Pons (tissue), 1 donor: ENCODE results near the gene LMCD1.
A peak's percentile ranks its signal among the peaks of the same experiment; 100 is the strongest.

Experiments used
- DNase-seq: peaks from one replicate; pipeline ENCODE4 v3.0.0-alpha.2; 2016; ENCODE audit warnings: low spot score

LMCD1 gene, protein sequence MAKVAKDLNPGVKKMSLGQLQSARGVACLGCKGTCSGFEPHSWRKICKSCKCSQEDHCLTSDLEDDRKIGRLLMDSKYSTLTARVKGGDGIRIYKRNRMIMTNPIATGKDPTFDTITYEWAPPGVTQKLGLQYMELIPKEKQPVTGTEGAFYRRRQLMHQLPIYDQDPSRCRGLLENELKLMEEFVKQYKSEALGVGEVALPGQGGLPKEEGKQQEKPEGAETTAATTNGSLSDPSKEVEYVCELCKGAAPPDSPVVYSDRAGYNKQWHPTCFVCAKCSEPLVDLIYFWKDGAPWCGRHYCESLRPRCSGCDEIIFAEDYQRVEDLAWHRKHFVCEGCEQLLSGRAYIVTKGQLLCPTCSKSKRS

DNA sequence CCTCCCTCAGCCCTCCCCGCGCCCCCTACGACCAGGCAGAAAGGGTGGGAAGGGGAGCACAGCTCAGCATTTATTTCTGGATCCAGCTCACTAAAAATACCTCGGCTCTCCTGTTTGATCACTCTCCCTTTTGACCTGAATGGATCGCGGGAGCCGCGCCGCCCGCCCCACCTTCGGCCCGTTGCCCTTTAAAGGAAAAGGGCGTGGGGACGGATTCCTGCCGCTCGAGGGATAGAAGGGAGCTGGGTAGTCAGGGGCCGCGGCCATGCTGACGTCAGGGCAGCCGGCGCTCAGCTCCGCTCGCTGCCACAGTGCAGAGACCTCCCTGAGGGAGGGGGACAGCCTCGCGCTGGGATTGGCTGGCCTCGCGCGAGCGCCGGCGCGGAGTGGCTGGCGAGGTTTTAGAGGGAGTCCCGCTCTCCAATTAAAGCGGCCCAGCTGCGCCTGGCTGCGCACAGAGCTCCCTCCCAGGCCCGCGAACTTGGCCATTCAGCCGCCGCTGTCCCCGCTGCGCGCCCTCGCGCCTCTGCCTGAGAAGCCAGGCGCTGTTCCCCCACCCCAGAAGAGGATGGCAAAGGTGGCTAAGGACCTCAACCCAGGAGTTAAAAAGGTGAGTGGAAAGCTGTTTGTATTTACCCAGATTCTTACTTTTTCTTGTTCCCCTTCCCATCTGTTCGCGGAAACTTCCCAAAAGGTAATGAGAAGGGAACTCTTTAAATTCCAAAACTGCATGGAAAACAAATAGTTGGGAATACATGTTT is at the start of gene LMCD1:
LMCD1 (plus strand) TSS at position 453 of the 761 bp plus-strand sequence; CDS start at position 569, 116 bp downstream.
- DNase-seq = peak; percentile 97

- DNase-seq = no peak
Measured at GRCh38 chr3:8452112-8452511, 49.5 kb upstream of the LMCD1 start.

GRCh38 chr3:8453153-8453552 is 48.5 kb upstream of the LMCD1 start:
- no peak for DNase-seq

- DNase-seq = no peak
Measured at GRCh38 chr3:8455526-8456411, 45.9 kb upstream of the LMCD1 start.

DNA sequence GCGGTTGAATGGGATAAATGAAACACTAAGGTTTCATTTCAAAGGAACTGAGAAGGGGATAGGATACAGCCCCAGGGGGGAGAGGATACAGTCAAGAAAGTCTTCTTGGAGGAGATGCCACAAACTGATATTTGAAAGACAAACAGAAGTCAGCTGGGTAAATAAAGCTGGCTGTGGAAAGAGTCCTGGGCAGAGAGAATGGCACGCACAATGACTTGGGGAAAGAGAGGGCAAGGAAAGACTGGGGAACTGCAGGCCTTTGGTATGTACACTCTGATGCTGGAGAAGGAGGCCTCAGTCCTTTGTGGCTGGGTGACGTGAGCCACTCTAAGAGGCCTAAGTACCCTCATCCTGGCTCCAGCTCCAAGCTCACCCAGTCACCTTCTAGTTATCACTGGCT is 45.2 kb upstream of the LMCD1 start:
- DNase-seq = no peak

DNA sequence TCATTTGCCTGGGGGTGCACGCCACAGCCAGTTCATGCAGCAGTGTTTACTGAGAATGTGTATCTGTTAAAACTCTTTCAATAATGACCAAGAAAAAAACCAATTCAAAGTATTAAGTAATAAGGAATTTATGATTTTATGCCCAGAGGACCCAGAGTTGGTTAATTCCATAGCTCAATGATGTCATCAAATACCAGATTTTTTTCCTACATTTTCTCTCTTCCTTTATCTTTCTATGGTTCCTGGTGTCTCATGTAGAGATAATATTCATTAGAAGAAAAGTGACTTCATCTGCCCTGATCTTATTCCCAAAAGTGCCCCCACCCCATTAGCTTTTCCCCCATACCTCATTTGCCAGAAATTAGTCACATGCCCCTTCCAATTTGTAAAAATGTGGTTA is 44.6 kb upstream of the LMCD1 start:
- DNase-seq = no peak

DNA sequence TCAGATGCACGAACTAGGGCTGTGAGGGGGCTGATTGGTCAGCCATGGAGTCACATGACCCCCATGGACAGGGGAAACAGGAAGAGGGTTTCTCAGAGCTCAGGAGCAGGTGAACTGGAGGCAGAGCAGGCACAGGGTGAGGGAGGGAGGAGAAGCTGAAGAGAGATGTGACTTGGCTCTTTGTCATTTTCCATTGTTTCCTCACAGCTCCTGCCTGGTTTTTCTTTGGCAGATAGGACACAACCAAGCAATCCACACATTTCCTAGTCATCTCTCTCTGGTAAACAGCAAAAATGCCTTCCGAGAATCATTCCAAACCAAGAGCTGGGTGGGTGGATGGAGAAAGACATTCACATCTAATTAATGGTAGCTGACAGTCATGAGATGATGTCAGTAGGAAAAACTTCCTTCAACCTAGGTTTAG is 43.4 kb upstream of the LMCD1 start:
- DNase-seq = no peak

GRCh38 chr3:8458711-8459110 is 42.9 kb upstream of the LMCD1 start:
- no peak for DNase-seq

DNA sequence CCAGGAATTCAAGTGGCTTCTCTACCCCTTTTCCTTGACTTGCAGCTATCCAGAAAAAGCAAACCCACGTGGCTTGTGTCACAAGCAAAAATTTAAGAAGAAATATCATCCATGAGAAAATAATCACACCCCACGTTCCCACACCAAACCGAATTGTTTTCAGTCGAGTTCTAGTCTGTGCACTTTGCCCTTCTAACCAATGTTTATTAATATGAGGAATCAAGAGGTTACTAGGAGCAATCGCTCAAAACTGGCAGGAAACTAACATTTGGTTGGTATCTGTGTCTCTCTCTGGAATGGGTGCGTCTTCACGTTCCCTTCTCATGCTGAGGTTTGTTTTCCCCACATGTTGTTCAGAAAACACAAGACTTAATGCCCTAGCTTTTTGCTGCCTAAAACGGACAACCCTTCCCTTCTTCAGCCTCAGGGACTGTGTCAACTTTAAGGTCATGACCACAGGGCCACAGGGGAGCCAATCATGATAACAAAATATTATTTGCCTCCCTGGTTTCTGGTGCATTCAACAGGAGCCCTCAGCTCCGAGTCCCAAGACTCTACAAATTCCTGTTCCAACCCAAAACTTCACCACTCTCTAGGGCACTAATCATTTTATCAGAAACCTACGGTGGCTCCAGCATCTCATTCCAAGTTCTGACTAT is 41.4 kb upstream of the LMCD1 start:
- DNase-seq = no peak

GRCh38 chr3:8460815-8461456 is 40.7 kb upstream of the LMCD1 start:
- no peak for DNase-seq

DNA sequence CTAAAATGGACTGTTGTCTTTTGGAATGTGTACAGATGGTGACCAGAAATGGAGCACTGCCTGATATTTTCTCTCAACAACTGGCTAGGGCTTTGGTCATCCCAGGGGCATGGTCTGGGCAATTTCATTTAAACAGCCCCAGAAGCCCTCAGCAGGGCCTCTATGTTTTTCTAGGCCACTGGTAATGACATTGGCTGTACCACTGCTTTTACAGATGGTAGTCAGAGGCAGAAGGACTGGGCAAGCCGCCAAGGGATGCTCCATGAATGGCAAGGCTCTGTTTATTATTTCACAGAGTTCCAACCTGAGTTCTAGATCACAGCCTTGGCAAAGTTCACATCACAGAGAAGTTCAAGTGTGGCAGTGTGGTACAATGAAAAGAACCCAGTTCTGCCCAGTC is 37.0 kb upstream of the LMCD1 start:
- peak; percentile 83 for DNase-seq

- DNase-seq = no peak
Measured at GRCh38 chr3:8466526-8466925, 35.1 kb upstream of the LMCD1 start.

DNA sequence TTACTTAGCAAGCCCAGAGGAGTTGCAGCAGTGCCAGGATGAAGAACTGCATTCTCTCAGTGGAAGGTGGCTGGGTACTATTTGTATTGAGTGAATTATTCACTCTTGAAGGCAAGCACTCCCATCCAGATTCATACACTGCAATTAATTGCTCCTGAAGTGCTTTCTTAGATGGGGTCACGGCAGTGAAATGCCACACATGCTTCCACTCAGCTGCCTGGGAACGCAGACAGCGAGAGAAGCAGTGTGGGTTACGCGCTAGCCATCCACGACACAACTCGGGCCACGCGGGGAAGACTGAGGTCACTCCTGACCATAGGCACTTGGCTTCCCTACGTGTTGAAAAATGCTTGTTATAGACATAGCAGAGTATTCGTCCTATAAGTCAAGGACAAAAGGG is 30.8 kb upstream of the LMCD1 start:
- no peak for DNase-seq

DNA sequence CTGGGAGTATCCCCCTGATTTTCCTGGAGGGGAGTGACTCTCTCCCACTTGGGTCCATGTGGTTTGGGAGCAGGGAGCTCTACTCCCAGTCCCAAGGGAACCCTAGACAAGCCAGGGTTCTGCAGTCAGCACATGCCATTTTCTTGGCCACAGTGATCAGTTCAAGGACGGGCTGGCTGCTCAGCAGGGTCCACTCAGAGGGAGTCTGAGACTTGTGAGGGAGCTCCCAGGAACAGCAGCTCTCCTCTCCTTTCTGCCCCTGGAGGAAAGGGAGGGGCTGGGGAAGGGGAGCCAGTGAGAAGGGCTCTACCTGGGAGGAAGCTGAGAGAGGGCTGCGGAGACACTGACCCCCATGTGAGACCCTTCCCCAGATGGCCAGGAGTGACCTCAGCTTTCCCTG is 29.1 kb upstream of the LMCD1 start:
- no peak for DNase-seq

DNA sequence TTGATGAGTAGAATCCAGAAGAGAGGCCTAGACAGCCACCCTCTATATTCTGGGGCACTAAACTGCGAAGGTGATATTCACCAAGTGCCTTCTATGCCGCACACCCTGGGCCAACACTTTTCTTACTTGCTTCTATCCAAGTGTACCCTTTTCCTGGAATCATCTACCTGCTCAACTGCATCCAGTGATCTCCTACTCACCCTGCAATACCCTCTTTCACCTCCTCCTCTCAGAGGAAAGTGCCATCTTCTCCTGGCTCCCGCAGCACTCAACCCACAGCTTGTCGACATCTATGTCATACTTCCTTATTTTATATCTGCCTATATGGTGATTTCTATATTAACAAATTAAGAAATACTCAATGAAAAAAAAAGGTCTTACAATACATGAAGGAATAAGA is 28.6 kb upstream of the LMCD1 start:
- no peak for DNase-seq

DNA sequence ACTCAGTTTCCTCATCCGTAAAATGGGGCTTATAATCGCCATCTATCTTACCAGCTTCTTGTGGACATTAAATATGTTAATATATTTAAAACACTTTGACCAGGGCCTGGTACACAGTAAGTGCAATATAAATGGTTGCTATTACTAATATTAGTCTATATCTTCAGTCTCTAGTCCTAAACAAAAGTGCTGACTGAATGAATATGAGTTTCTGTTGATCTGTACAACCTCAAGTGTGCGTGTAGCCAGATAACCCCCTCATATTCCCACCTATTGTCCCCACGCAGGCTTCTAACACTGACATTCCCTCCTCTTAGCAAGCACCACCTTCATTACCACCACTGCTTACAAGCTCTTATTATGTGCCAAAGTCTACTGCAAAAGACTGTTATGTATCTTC is 27.6 kb upstream of the LMCD1 start:
- no peak for DNase-seq

GRCh38 chr3:8474991-8475390 is 26.6 kb upstream of the LMCD1 start:
- DNase-seq = no peak

- no peak for DNase-seq
Measured at GRCh38 chr3:8480699-8481098, 20.9 kb upstream of the LMCD1 start.

GRCh38 chr3:8481380-8481779 is 20.2 kb upstream of the LMCD1 start:
- no peak for DNase-seq

- no peak for DNase-seq
Measured at GRCh38 chr3:8482263-8482662, 19.4 kb upstream of the LMCD1 start.

DNA sequence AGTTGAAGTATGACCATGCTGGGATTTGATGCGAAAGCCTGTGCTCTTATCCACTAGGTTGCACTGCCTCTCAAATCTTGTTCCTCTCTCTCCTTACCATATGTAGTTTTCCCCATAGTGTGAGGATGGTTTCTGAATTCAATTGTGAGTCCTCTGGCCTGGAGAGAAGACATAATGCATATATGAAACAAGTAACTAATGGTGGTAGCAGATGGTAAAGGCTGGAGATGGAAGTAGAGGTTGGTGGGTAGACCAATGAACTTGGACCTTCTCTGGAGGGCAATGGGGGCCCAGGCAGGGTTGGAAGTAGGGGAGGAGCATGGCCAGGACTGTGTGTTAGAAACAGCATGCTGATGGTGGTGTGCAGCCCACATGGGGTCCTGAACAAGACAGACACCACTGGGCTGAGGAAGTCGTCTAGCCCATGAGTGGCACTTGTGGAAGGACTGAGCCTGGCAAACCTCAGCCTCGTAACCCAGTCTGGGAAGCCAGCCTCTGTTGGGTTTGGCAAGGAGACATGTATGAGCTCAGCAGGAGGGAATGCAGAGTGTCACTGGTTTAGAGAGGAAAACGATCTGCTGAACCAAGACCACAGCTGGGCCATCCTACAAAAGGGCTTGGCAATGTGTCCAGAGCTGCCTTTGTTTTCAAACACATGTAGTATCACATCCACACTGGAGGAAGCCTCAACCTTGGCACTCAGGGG is 18.5 kb upstream of the LMCD1 start:
- peak; percentile 88 for DNase-seq
